H9 (cell line): ENCODE results near the gene BCAS3. TPM values are rescaled to one million over a fixed set of nuclear protein-coding genes. Genes with fewer than 3 reads are reported as not detected.

Experiments
- DNase-seq: peaks from one replicate; pipeline ENCODE4 v3.0.0-alpha.2; 2017
- H2AFZ ChIP-seq: one replicate; pipeline ENCODE4 v1.6.1; 2013; ENCODE audit warnings: mild to moderate bottlenecking, low read length, control low read depth, moderate library complexity
- H2AK5ac ChIP-seq: 2 replicates; pipeline ENCODE4 v1.6.1; 2013; ENCODE audit warnings: low read length, control low read depth, mixed read lengths; ENCODE audit not compliant: insufficient read length
- H2BK120ac ChIP-seq: one replicate; pipeline ENCODE4 v1.6.1; 2013; ENCODE audit warnings: low read depth, mild to moderate bottlenecking, low read length, control low read depth, inconsistent platforms; ENCODE audit not compliant: poor library complexity, severe bottlenecking
- H2BK12ac ChIP-seq: 2 replicates; pipeline ENCODE4 v1.6.1; 2013; ENCODE audit warnings: low read length, control low read depth, mixed read lengths, low read depth; ENCODE audit not compliant: insufficient read length
- H2BK15ac ChIP-seq: 2 replicates; pipeline ENCODE4 v1.6.1; 2013; ENCODE audit warnings: low read depth, low read length, control low read depth
- H2BK20ac ChIP-seq: one replicate; pipeline ENCODE4 v1.6.1; 2013; ENCODE audit warnings: low read depth, mild to moderate bottlenecking, low read length, control low read depth, inconsistent platforms; ENCODE audit not compliant: poor library complexity, severe bottlenecking
- H2BK5ac ChIP-seq: 2 replicates; pipeline ENCODE4 v1.6.1; 2013; ENCODE audit warnings: low read length, control low read depth, mixed read lengths; ENCODE audit not compliant: insufficient read length
- H3K14ac ChIP-seq: 2 replicates; pipeline ENCODE4 v1.6.1; 2013; ENCODE audit warnings: low read length, control low read depth; ENCODE audit not compliant: insufficient read depth
- H3K18ac ChIP-seq: 2 replicates; pipeline ENCODE4 v1.6.1; 2013; ENCODE audit warnings: low read depth, mild to moderate bottlenecking, mixed read lengths, low read length, control low read depth; ENCODE audit not compliant: insufficient read length
- H3K23ac ChIP-seq: 2 replicates; pipeline ENCODE4 v1.6.1; 2013; ENCODE audit warnings: low read length, control low read depth, mixed read lengths, low read depth; ENCODE audit not compliant: insufficient read length
- H3K23me2 ChIP-seq: 2 replicates; pipeline ENCODE4 v1.6.1; 2013; ENCODE audit warnings: low read depth, mild to moderate bottlenecking, mixed read lengths, low read length, control low read depth; ENCODE audit not compliant: insufficient read length, poor library complexity, severe bottlenecking
- H3K27ac ChIP-seq: 2 replicates; pipeline ENCODE4 v1.5.1; 2013; ENCODE audit warnings: low read length, control low read depth, mixed read lengths, low read depth; ENCODE audit not compliant: insufficient read length
- H3K27me3 ChIP-seq: 2 replicates; pipeline ENCODE4 v1.6.1; 2013; ENCODE audit warnings: low read length, control low read depth, inconsistent platforms; ENCODE audit not compliant: insufficient read depth
- H3K4ac ChIP-seq: 2 replicates; pipeline ENCODE4 v1.6.1; 2013; ENCODE audit warnings: low read depth, mild to moderate bottlenecking, control low read depth, inconsistent platforms, low read length, moderate library complexity
- H3K4me1 ChIP-seq: 2 replicates; pipeline ENCODE4 v1.6.1; 2013; ENCODE audit warnings: low read length, control low read depth, inconsistent platforms; ENCODE audit not compliant: insufficient read depth
- H3K4me2 ChIP-seq: 2 replicates; pipeline ENCODE4 v1.6.1; 2013; ENCODE audit warnings: low read length, control low read depth, mixed read lengths; ENCODE audit not compliant: insufficient read length, insufficient read depth
- H3K56ac ChIP-seq: 2 replicates; pipeline ENCODE4 v1.6.1; 2013; ENCODE audit warnings: low read depth, mild to moderate bottlenecking, mixed read lengths, low read length, control low read depth; ENCODE audit not compliant: insufficient read length
- H3K79me1 ChIP-seq: 2 replicates; pipeline ENCODE4 v1.6.1; 2013; ENCODE audit warnings: low read depth, mild to moderate bottlenecking, moderate library complexity, low read length, control low read depth, inconsistent platforms; ENCODE audit not compliant: insufficient read depth, poor library complexity, severe bottlenecking
- H3K79me2 ChIP-seq: 2 replicates; pipeline ENCODE4 v1.6.1; 2013; ENCODE audit warnings: low read length, control low read depth, inconsistent platforms; ENCODE audit not compliant: insufficient read depth
- H3K9ac ChIP-seq: 2 replicates; pipeline ENCODE4 v1.6.1; 2013; ENCODE audit warnings: low read length, control low read depth, mixed read lengths; ENCODE audit not compliant: insufficient read length; ENCODE audit errors: extremely low read depth
- H3K9me3 ChIP-seq: one replicate; pipeline ENCODE4 v1.6.1; 2013; ENCODE audit warnings: low read depth, low read length, inconsistent platforms; ENCODE audit not compliant: control insufficient read depth
- H3T11ph ChIP-seq: one replicate; pipeline ENCODE4 v1.6.1; 2013; ENCODE audit warnings: mild to moderate bottlenecking, low read length, control low read depth, inconsistent platforms
- H4K20me1 ChIP-seq: one replicate; pipeline ENCODE4 v1.6.1; 2013; ENCODE audit not compliant: control insufficient read depth, insufficient read length, insufficient read depth
- H4K5ac ChIP-seq: 2 replicates; pipeline ENCODE4 v1.6.1; 2013; ENCODE audit warnings: low read depth, mild to moderate bottlenecking, mixed read lengths, low read length, control low read depth; ENCODE audit not compliant: insufficient read length
- H4K8ac ChIP-seq: replicated peaks from 2 replicates; pipeline ENCODE4 v1.6.1; 2013; ENCODE audit warnings: low read length, control low read depth, mixed read lengths, low read depth; ENCODE audit not compliant: insufficient read length
- H4K91ac ChIP-seq: 2 replicates; pipeline ENCODE4 v1.6.1; 2013; ENCODE audit warnings: low read depth, mild to moderate bottlenecking, moderate library complexity, mixed read lengths, low read length, control low read depth; ENCODE audit not compliant: insufficient read length
- H3K27ac Mint-ChIP-seq, 3 experiments: 2 replicates in 2 of 3; 3 replicates in 1 of 3; pipeline ENCODE4 v1.8.0; 2020 to 2021; ENCODE audit warnings: mixed read lengths in 3 of 3, mild to moderate bottlenecking in 1 of 3, moderate library complexity in 1 of 3
- H3K27me3 Mint-ChIP-seq: 2 replicates; pipeline ENCODE4 v1.8.0; 2021; ENCODE audit warnings: low read depth, mild to moderate bottlenecking, moderate library complexity, mixed read lengths
- H3K36me3 Mint-ChIP-seq, 3 experiments: 2 replicates in 2 of 3; 3 replicates in 1 of 3; pipeline ENCODE4 v1.8.0; 2020 to 2021; ENCODE audit warnings: low read depth in 3 of 3, mixed read lengths in 3 of 3; ENCODE audit not compliant: insufficient read depth in 1 of 3
- H3K4me1 Mint-ChIP-seq, 2 experiments: 2 replicates each; pipeline ENCODE4 v1.8.0; 2020; ENCODE audit warnings: mixed read lengths in 2 of 2
- H3K4me3 Mint-ChIP-seq, 2 experiments: 2 replicates in 1 of 2; 3 replicates in 1 of 2; pipeline ENCODE4 v1.8.0; 2020 to 2021; ENCODE audit warnings: mild to moderate bottlenecking in 2 of 2, mixed read lengths in 2 of 2, moderate library complexity in 1 of 2
- H3K9me3 Mint-ChIP-seq, 2 experiments: 2 replicates in 1 of 2; 3 replicates in 1 of 2; pipeline ENCODE4 v1.8.0; 2020; ENCODE audit warnings: mild to moderate bottlenecking in 2 of 2, mixed read lengths in 2 of 2, moderate library complexity in 1 of 2
- CTCF ChIP-seq: fragments of 200-600 bp; sonication (generic); conservative IDR thresholded peaks from 3 replicates; pipeline ENCODE4 v1.8.0; 2021; ENCODE audit warnings: antibody characterized with exemption, mild to moderate bottlenecking
- WGBS: extraction: QIAGEN DNeasy Blood & Tissue Kit; methylation state at CpG from one replicate; pipeline ENCODE4 v1.1.7; 2013; ENCODE audit warnings: missing lambda C conversion rate, low lambda C conversion rate, mixed read lengths; ENCODE audit not compliant: insufficient read length; ENCODE audit errors: extremely low coverage; 5-methylcytosine and 5-hydroxymethylcytosine counted together
- total RNA-seq: library from RNA; stranded (reverse); gene quantifications from 2 replicates; pipeline ENCODE4 v1.2.1, GENCODE V29; 2021

The BCAS3 gene
- total RNA-seq, 1 experiment from 2014 or later: 22.4 TPM

- Mint-ChIP-seq H3K9me3 (peaks cover 0 to 3% of the 10 kb centered on the region in 2 experiments; a peak in 2 of 5 replicates), H3K4me1 (no peaks in the 10 kb centered on the region), H3K4me3 (no peak overlapping the region), H3K27ac (no peak overlapping the region), H3K36me3 (0 out of 7 replicates have a peak, but pooled peaks cover 0 to 6% (median 0%) of the 10 kb centered on the region in 3 experiments), H3K27me3 (no peaks in the 10 kb centered on the region)
- H2BK5ac ChIP-seq: no peak overlapping the region
- H3T11ph ChIP-seq: no peak overlapping the region
- no peak overlapping the region for H2BK120ac ChIP-seq
- H2BK15ac ChIP-seq: no peak overlapping the region
- DNase-seq: no peak
- H2BK12ac ChIP-seq: no peak overlapping the region
- no peak overlapping the region for H2AK5ac ChIP-seq
- no CpG with 5 or more reads among the region's 2 CpGs for WGBS
- TF ChIP-seq CTCF: no peak
- no peaks in the 10 kb centered on the region for H3K27me3 ChIP-seq
- H3K23ac ChIP-seq: no peak overlapping the region
- H4K8ac ChIP-seq: no peak overlapping the region
- H3K4me1 ChIP-seq: no peaks in the 10 kb centered on the region
- H3K9me3 ChIP-seq: no peaks in the 10 kb centered on the region
- no peak overlapping the region for H4K91ac ChIP-seq
- H3K27ac ChIP-seq: no peak overlapping the region
- H3K18ac ChIP-seq: no peak overlapping the region
- H3K23me2 ChIP-seq: no peaks in the 10 kb centered on the region
- no peaks in the 10 kb centered on the region for H3K79me2 ChIP-seq
- no peaks in the 10 kb centered on the region for H3K79me1 ChIP-seq
- no peak overlapping the region for H3K14ac ChIP-seq
- H2AFZ ChIP-seq: no peak overlapping the region
- no peak overlapping the region for H3K9ac ChIP-seq
- no peak overlapping the region for H3K4me2 ChIP-seq
- no peak overlapping the region for H2BK20ac ChIP-seq
- H3K56ac ChIP-seq: no peak overlapping the region
- H3K4ac ChIP-seq: no peak overlapping the region
- no peaks in the 10 kb centered on the region for H4K20me1 ChIP-seq
- no peak overlapping the region for H4K5ac ChIP-seq
These were observed 60.6 kb downstream of the BCAS3 start for GRCh38 chr17:60738287-60738686.
